Measurements from ENCODE around the gene CEPT1.

CEPT1 gene

DNA sequence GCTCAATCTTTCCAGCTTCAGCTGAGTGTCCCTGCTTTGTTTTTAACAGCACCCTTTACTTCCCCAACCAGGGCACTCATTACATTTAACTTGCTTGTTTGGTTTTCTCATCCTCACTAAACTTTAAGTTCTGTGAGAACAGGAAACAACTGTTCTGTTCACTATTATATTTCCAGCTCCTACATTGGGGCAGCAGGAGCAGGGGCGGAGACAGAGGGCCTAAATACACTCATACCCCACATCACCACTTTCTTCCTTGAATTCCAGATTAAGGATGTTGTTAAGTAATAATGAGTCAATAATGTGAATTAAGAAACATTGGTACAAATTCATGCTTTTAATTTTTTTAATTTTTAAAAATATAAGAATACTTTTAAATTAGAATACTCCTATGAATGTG is 6.2 kb upstream of the CEPT1 start:
- H3K9ac ChIP-seq (ENCODE audit: low read length), result no peak overlapping the region
- H3K27me3 ChIP-seq (ENCODE audit: low read depth, low read length), result no peaks in the 10 kb centered on the region
- H3K4me3 ChIP-seq (ENCODE audit: low read length), result no peak overlapping the region
- peaks cover 21% of the 10 kb centered on the region for H3K79me2 ChIP-seq (ENCODE audit: low read length)
- H3K9me3 ChIP-seq (ENCODE audit: insufficient read depth, low read length), result no peaks in the 10 kb centered on the region
- peak overlapping the region; percentile 61 for H3K27ac ChIP-seq (ENCODE audit: low read length)
- no peak overlapping the region for H2AFZ ChIP-seq (ENCODE audit: low read depth, low read length)
- TF ChIP-seq EZH2phosphoT487 (IDR thresholded peaks at IDR 0.05; ENCODE audit: low read depth), result no peak
- TF ChIP-seq, protein P1, sequence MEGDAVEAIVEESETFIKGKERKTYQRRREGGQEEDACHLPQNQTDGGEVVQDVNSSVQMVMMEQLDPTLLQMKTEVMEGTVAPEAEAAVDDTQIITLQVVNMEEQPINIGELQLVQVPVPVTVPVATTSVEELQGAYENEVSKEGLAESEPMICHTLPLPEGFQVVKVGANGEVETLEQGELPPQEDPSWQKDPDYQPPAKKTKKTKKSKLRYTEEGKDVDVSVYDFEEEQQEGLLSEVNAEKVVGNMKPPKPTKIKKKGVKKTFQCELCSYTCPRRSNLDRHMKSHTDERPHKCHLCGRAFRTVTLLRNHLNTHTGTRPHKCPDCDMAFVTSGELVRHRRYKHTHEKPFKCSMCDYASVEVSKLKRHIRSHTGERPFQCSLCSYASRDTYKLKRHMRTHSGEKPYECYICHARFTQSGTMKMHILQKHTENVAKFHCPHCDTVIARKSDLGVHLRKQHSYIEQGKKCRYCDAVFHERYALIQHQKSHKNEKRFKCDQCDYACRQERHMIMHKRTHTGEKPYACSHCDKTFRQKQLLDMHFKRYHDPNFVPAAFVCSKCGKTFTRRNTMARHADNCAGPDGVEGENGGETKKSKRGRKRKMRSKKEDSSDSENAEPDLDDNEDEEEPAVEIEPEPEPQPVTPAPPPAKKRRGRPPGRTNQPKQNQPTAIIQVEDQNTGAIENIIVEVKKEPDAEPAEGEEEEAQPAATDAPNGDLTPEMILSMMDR (IDR thresholded peaks at IDR 0.05; ENCODE audit: low read depth, low read length), result no peak
- H4K20me1 ChIP-seq (ENCODE audit: insufficient read depth, low read length), result no peaks in the 10 kb centered on the region
- peaks cover 75% of the 10 kb centered on the region for H3K4me1 ChIP-seq (ENCODE audit: low read length)
- peaks cover 18% of the 10 kb centered on the region for H3K36me3 ChIP-seq (replicated peaks; ENCODE audit: low read depth, low read length)
- no peak overlapping the region for H3K4me2 ChIP-seq (ENCODE audit: low read length)

DNA sequence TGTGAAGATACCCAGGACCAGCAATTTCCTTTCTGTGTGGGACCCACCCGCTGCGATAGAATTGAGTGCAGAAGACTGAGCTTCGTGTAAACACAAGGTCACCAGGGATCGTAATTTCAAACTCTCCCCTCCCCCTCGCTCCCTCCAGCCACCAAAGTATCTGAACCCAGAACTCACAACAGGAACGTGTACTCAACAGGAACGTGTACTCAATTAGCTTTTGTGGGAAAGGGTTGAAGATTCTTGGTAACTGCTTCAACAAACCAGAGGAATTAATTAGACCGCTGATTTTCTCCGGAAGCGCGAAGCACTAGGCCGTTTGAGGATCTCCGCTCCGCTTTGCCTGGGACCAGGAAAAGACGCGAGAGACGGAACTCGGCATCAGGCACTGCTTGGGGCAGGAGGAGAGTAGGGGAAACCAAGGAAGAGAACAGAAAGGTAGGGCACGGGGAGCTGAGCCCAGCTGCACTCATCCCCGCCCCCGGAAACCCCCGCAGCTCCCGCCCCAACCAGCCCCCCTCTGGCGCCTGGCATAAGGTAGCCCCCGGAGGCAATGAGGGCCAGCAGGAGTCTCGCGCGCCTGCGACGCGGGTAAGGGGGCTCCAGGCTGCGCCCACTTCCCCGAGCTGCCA is 583 bp upstream of the CEPT1 start:
- Histone ChIP-seq H3K36me3 (replicated peaks; ENCODE audit: low read depth, low read length) (peaks cover 18% of the 10 kb centered on the region), H3K4me1 (ENCODE audit: low read length) (peaks cover 41% of the 10 kb centered on the region), H3K4me3 (ENCODE audit: low read length) (peak overlapping the region; percentile 99), H3K4me2 (ENCODE audit: low read length) (peak overlapping the region; percentile 87), H2AFZ (ENCODE audit: low read depth, low read length) (no peak overlapping the region; the same call in 1 of the 2 replicates), H3K79me2 (ENCODE audit: low read length) (peaks cover 69% of the 10 kb centered on the region), H3K27me3 (ENCODE audit: low read depth, low read length) (no peaks in the 10 kb centered on the region), H3K27ac (ENCODE audit: low read length) (peak overlapping the region; percentile 93), H4K20me1 (ENCODE audit: insufficient read depth, low read length) (peaks cover 23% of the 10 kb centered on the region), H3K9me3 (ENCODE audit: insufficient read depth, low read length) (no peaks in the 10 kb centered on the region), H3K9ac (ENCODE audit: low read length) (peak overlapping the region; percentile 91)
- no peak for TF ChIP-seq EZH2phosphoT487 (IDR thresholded peaks at IDR 0.05; ENCODE audit: low read depth)
- TF ChIP-seq, protein P1 (IDR thresholded peaks at IDR 0.05; ENCODE audit: low read depth, low read length), result no peak

- Histone ChIP-seq H3K36me3 (replicated peaks; ENCODE audit: low read depth, low read length) (peaks cover 10% of the 10 kb centered on the region), H3K79me2 (ENCODE audit: low read length) (peaks cover 80% of the 10 kb centered on the region), H4K20me1 (ENCODE audit: insufficient read depth, low read length) (peaks cover 29% of the 10 kb centered on the region), H3K27ac (ENCODE audit: low read length) (peak overlapping the region; percentile 93), H2AFZ (ENCODE audit: low read depth, low read length) (no peak overlapping the region), H3K27me3 (ENCODE audit: low read depth, low read length) (no peaks in the 10 kb centered on the region), H3K4me3 (ENCODE audit: low read length) (peak overlapping the region; percentile 99), H3K4me2 (ENCODE audit: low read length) (peak overlapping the region; percentile 84), H3K9me3 (ENCODE audit: insufficient read depth, low read length) (no peaks in the 10 kb centered on the region), H3K4me1 (ENCODE audit: low read length) (peaks cover 33% of the 10 kb centered on the region), H3K9ac (ENCODE audit: low read length) (peak overlapping the region; percentile 91)
- TF ChIP-seq, protein P1 (IDR thresholded peaks at IDR 0.05; ENCODE audit: low read depth, low read length), result no peak
- TF ChIP-seq EZH2phosphoT487 (IDR thresholded peaks at IDR 0.05; ENCODE audit: low read depth), result no peak
Observed at GRCh38 chr1:111140680-111140967, 601 bp downstream of the CEPT1 start.

DNA sequence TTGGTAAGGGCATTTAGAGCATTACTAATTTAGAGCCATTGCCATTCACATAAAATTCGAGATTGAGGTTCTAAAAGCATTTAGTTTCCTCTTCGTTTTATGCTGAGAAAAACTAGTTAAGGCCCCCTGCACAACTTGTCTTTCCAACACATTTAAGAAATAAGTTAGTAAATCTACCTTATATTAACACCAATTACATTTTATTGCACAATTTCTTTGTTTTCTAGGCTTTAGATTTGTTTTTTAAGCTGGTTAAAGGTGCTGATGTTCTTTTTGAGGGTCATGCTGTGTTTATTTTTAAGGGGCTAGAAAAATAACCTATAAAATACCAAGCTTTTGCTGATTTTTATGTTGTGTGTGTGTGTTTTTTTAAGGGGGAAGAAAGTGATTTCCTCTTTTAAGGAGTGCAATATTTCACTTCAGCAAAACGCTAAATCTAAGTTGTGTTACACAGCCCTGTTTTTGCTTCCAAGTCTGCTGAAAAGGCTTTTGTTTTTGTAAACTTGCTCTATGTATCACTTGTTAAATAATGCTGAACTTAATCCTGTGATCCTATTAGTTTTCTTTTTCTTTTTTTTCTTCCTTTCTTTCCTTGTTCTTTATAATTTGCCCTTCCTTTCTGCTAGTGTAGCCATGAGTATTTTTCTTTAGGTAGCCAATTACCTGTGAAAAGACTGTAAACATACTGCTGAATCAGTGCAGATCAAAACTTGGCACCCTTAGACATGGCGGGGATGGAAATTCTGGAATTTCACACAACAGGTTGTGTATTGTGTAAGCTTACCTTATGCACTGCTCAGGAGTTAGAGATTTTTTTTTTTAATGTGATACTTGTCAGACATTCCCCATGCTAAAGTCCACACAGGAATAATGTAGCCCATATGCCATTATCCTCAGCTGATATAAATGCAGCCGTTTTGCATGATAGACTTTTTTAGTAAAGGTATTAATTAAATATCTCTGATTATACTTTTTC is 1.5 kb downstream of the CEPT1 start:
- no peaks in the 10 kb centered on the region for H3K27me3 ChIP-seq (ENCODE audit: low read depth, low read length)
- peaks cover 34% of the 10 kb centered on the region for H3K4me1 ChIP-seq (ENCODE audit: low read length)
- H3K36me3 ChIP-seq (replicated peaks; ENCODE audit: low read depth, low read length), result peaks cover 7% of the 10 kb centered on the region
- H3K9me3 ChIP-seq (ENCODE audit: insufficient read depth, low read length), result no peaks in the 10 kb centered on the region
- H3K4me2 ChIP-seq (ENCODE audit: low read length), result peak overlapping the region; percentile 84
- H4K20me1 ChIP-seq (ENCODE audit: insufficient read depth, low read length), result peaks cover 36% of the 10 kb centered on the region
- H3K79me2 ChIP-seq (ENCODE audit: low read length), result peaks cover 89% of the 10 kb centered on the region
- H3K27ac ChIP-seq (ENCODE audit: low read length), result peak overlapping the region; percentile 93; the same call in 1 of the 2 replicates
- H3K9ac ChIP-seq (ENCODE audit: low read length), result peak overlapping the region; percentile 91
- peak overlapping the region; percentile 99 for H3K4me3 ChIP-seq (ENCODE audit: low read length)
- no peak for TF ChIP-seq EZH2phosphoT487 (IDR thresholded peaks at IDR 0.05; ENCODE audit: low read depth)
- TF ChIP-seq, protein P1 (IDR thresholded peaks at IDR 0.05; ENCODE audit: low read depth, low read length), result no peak
- H2AFZ ChIP-seq (ENCODE audit: low read depth, low read length), result no peak overlapping the region
